Astrocyte (in vitro differentiated cells and primary cell): ENCODE data around the gene MCM3AP.

Source experiments
- EZH2 ChIP-seq: IDR thresholded peaks from 2 replicates; pipeline ENCODE4 v1.6.1; 2012; ENCODE audit warnings: mild to moderate bottlenecking, low read length, inconsistent platforms; ENCODE audit not compliant: insufficient read depth
- TF ChIP-seq, protein P1 (sequence below): IDR thresholded peaks from 2 replicates; pipeline ENCODE4 v1.5.1; 2011; ENCODE audit warnings: low read depth, mild to moderate bottlenecking, inconsistent platforms, low read length, moderate library complexity; ENCODE audit not compliant: insufficient read depth

DNA sequence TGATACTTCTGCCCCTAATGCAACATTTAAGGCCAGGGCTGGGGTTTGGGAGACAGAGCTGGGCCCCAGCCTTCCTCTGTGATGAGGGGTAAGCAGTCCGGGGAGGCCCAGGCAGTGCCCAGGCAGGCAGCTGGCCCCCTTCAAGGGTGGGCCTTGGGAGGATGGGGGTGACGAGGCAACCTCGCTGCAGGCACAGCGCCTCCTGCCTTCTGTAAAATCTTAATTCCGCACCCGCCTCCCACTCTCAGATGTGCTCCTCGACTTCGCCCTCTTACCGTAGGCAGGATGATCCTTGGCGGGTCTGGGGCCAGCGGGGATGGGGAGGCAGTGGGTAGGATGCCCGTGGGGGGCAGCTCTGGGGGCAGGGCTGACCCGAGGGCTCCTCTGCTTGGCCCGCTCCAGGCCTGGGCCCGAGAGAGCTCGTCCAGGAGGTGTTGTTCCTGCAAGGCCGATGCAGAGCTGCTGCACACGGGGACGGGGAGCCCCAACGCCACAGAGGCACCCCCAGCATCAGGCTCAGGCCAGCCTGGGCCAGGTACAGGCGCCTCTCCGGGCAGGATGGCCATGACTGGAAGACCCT, 29.1 kb upstream of the MCM3AP start:
- TF ChIP-seq, protein P1, sequence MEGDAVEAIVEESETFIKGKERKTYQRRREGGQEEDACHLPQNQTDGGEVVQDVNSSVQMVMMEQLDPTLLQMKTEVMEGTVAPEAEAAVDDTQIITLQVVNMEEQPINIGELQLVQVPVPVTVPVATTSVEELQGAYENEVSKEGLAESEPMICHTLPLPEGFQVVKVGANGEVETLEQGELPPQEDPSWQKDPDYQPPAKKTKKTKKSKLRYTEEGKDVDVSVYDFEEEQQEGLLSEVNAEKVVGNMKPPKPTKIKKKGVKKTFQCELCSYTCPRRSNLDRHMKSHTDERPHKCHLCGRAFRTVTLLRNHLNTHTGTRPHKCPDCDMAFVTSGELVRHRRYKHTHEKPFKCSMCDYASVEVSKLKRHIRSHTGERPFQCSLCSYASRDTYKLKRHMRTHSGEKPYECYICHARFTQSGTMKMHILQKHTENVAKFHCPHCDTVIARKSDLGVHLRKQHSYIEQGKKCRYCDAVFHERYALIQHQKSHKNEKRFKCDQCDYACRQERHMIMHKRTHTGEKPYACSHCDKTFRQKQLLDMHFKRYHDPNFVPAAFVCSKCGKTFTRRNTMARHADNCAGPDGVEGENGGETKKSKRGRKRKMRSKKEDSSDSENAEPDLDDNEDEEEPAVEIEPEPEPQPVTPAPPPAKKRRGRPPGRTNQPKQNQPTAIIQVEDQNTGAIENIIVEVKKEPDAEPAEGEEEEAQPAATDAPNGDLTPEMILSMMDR: no peak
- no peak for TF ChIP-seq EZH2
